ENCODE data around the gene ARHGEF3. TPM values are rescaled to one million over a fixed set of nuclear protein-coding genes. Genes with fewer than 3 reads are reported as not detected.
A peak's percentile ranks its signal among the peaks of the same experiment; 100 is the strongest.

The ARHGEF3 gene
- total RNA-seq, 1 donor from 2014 or later = 72.2 TPM

DNA sequence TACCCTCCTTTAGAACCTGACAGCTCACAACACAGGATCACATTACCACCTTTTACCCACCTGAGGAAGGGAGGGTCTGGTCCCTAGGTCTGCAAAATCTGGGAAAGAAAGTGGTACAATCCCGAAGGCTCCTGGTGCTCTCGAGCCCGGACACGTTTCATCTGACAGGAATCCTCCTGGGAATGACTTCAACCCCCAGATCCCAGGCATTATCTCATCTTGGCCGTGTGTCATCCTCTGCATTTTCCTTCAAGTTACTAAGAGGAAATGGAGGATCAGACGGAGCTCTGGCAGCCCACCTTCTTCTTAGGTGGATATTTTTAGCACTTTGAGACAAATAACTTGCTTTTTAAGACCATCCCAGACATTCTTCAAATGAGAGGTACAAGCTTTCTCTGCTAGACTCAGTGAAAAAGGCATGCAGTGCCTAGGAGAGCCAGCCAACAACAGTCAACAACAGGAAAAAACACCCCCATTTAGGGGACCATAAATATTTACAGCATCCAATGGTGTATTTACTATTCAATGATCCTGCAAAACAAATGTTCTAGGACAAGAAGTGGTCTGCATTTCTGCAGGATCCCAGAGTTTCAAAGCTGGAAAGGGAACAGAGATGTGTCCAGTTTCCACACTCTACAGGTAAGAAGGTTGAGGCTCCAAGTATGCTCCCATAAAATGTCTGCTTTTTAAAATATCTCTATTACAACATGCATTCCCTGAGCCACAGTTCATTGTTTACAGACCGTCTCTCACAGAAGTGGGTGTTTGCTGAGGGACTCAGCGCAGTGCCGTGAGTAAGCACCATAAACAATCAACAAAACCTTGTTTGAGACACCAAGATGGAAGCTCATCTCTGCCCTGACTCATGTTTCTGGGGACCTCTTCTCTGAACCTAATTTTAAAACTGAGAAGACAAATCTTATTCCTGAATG, 38.3 kb upstream of the ARHGEF3 start:
- Mint-ChIP-seq H3K9me3 (ENCODE audit: low read depth) (no peaks in the 10 kb centered on the region), H3K4me1 (ENCODE audit: low read depth) (peaks cover 15% of the 10 kb centered on the region), H3K4me3 (ENCODE audit: low read depth) (no peak overlapping the region), H3K27me3 (no peaks in the 10 kb centered on the region), H3K27ac (no peak overlapping the region), H3K36me3 (ENCODE audit: insufficient read depth) (no peaks in the 10 kb centered on the region)
- TF ChIP-seq, protein P1, sequence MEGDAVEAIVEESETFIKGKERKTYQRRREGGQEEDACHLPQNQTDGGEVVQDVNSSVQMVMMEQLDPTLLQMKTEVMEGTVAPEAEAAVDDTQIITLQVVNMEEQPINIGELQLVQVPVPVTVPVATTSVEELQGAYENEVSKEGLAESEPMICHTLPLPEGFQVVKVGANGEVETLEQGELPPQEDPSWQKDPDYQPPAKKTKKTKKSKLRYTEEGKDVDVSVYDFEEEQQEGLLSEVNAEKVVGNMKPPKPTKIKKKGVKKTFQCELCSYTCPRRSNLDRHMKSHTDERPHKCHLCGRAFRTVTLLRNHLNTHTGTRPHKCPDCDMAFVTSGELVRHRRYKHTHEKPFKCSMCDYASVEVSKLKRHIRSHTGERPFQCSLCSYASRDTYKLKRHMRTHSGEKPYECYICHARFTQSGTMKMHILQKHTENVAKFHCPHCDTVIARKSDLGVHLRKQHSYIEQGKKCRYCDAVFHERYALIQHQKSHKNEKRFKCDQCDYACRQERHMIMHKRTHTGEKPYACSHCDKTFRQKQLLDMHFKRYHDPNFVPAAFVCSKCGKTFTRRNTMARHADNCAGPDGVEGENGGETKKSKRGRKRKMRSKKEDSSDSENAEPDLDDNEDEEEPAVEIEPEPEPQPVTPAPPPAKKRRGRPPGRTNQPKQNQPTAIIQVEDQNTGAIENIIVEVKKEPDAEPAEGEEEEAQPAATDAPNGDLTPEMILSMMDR (IDR thresholded peaks at IDR 0.05; ENCODE audit: unreplicated experiment) = no peak
- DNase-seq (ENCODE audit: low spot score, unreplicated experiment) = no peak

DNA sequence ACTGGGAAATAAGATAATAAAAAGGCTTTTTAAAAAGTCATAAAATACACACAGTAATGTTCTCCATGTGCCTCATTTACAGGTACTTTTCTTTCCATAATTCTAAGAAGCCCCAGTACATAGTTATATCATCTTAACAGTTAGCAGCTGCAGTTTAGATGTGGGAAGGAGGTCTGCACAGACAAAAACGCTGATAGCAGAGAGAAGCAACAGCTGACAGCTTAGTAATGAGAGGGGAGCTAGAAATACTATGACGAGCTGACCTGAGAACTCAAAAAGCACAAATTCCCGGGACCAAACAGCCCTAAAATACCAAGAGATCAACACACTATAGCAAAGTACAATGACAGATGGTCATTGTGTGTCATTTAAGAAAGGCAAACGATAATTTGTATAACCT, 36.7 kb upstream of the ARHGEF3 start:
- TF ChIP-seq, protein P1 (IDR thresholded peaks at IDR 0.05; ENCODE audit: unreplicated experiment) = no peak
- Mint-ChIP-seq H3K4me1 (ENCODE audit: low read depth) (peaks cover 15% of the 10 kb centered on the region), H3K27me3 (no peaks in the 10 kb centered on the region), H3K27ac (no peak overlapping the region), H3K4me3 (ENCODE audit: low read depth) (no peak overlapping the region), H3K36me3 (ENCODE audit: insufficient read depth) (no peaks in the 10 kb centered on the region), H3K9me3 (ENCODE audit: low read depth) (no peaks in the 10 kb centered on the region)
- DNase-seq (ENCODE audit: low spot score, unreplicated experiment) = no peak

DNA sequence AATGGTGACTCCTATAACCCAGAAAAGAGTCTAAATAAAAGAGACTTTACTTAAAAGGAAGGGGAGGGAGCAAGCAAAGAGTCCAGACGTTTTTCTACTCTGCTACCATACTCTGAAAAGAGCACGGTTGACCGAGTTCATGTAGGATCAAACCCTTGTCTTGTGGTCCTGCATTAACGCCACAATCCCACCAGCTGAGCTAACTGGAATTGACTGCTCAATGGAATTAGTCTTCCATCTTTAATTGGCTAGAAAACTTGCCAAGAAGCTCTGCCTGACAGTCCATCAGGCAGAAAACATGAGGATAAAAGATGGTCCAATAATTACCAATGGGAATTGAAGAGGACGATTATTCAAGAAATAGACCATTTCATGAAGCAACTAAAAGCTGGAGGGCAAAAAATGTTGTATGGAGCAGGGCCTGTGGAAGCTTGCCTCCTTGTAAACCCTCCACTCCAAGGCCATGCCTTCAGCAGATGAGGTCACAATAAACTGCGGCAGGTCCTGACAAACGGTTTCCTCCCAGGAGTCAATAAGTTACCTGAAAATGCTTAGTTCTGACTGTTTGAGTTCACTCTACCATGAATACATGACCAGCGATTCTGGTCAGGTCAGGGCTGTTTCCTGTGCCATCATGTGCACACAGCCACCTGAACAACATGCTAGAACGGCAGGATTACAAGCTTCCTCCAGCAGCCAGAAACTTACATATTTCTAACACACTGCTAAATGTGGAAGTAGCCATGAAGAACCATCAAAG, 35.6 kb upstream of the ARHGEF3 start:
- H3K27ac Mint-ChIP-seq = peak overlapping the region; percentile 56
- no peaks in the 10 kb centered on the region for H3K27me3 Mint-ChIP-seq
- TF ChIP-seq, protein P1 (IDR thresholded peaks at IDR 0.05; ENCODE audit: unreplicated experiment) = no peak
- no peak for DNase-seq (ENCODE audit: low spot score, unreplicated experiment)
- H3K9me3 Mint-ChIP-seq (ENCODE audit: low read depth) = no peaks in the 10 kb centered on the region
- H3K4me3 Mint-ChIP-seq (ENCODE audit: low read depth) = no peak overlapping the region
- peaks cover 15% of the 10 kb centered on the region for H3K4me1 Mint-ChIP-seq (ENCODE audit: low read depth)
- no peaks in the 10 kb centered on the region for H3K36me3 Mint-ChIP-seq (ENCODE audit: insufficient read depth)

DNA sequence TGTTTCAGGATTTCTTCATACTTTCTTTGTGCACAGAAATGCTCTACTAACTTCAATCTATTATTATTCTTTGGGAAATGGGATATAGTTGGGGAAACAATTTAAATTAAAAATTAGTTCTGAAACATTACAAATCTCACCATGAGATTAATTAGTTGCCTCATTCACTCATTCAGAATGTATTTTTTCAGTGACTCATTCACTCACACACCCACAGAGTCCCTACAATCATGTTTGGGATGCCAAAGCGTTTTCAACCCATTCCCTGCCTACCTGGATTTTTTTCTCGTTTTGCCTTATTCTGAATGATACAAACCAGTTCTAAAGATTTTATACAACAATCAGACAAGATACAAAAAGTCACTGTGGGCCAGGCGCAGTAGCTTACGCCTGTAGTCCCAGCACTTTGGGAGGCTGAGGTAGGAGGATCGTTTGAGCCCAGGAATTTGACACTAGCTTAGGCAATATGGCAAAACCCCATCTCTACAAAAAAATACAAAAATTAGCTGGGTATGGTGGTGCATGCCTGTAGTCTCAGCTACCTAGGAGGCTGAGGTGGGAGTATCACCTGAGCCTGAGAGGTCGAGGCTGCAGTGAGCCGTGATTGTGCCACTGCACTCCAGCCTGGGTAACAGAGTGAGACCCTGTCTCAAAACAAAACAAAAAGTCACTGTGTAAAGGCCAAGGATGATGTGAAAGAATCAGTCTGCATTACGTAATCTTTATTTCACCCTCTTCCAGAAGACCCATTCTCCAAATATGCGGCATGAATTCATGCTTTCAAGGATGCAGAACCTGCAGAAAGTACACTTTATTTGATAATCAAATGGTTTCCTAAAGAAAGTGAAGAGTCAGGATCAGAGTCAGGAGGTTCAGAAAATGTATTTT, 34.8 kb upstream of the ARHGEF3 start:
- peaks cover 15% of the 10 kb centered on the region for H3K4me1 Mint-ChIP-seq (ENCODE audit: low read depth)
- no peaks in the 10 kb centered on the region for H3K27me3 Mint-ChIP-seq
- TF ChIP-seq, protein P1 (IDR thresholded peaks at IDR 0.05; ENCODE audit: unreplicated experiment) = no peak
- H3K27ac Mint-ChIP-seq = no peak overlapping the region
- H3K4me3 Mint-ChIP-seq (ENCODE audit: low read depth) = no peak overlapping the region
- no peaks in the 10 kb centered on the region for H3K9me3 Mint-ChIP-seq (ENCODE audit: low read depth)
- DNase-seq (ENCODE audit: low spot score, unreplicated experiment) = no peak
- no peaks in the 10 kb centered on the region for H3K36me3 Mint-ChIP-seq (ENCODE audit: insufficient read depth)
